T-cell (primary cell): ENCODE measurements around the gene SHANK1. TPM values are rescaled to one million over a fixed set of nuclear protein-coding genes. Genes with fewer than 3 reads are reported as not detected.

Source experiments
- ATAC-seq, 4 experiments: fragments of 200-7000 bp in 3 of 4; fragments of 150-1000 bp in 1 of 4; cut with Tn5 transposase; replicated peaks in 1 of 4; 1 replicate in 3 of 4; 2 replicates in 1 of 4; pipeline ENCODE4 v1.10.0; 2021; ENCODE audit warnings: moderate library complexity in 3 of 4, mild to moderate bottlenecking in 2 of 4, moderate number of reproducible peaks in 1 of 4
- CTCF ChIA-PET, 2 donors: fragments of 300-600 bp; sonication (Branson Sonifier 250); formaldehyde crosslinking; loops; one replicate each; lab custom pipeline; 2022; ENCODE audit warnings: antibody characterized with exemption in 2 of 2; lab: Charles Lee
- POLR2A ChIA-PET, 2 donors: fragments of 300-600 bp; sonication (Branson Sonifier 250); formaldehyde crosslinking; loops; one replicate each; lab custom pipeline; 2022; ENCODE audit warnings: antibody characterized with exemption in 2 of 2; lab: Charles Lee
- DNase-seq, 35 experiments: peaks; one replicate each; pipeline versions ENCODE4 v3.0.0 to v3.0.0-alpha.2; 2013 to 2023
- H3K27ac ChIP-seq: one replicate; pipeline ENCODE4 v1.5.1; 2013; ENCODE audit warnings: low read length
- H3K27me3 ChIP-seq, 2 experiments: replicated peaks in 1 of 2; 1 replicate in 1 of 2; 2 replicates in 1 of 2; pipeline versions ENCODE4 v1.6.1 to v1.7.0; 2013; ENCODE audit warnings: low read length in 1 of 2, mixed read lengths in 1 of 2; ENCODE audit not compliant: control insufficient read depth in 2 of 2, insufficient read depth in 2 of 2; ENCODE audit errors: extremely low read depth in 1 of 2
- H3K36me3 ChIP-seq, 2 donors: 1 replicate in 1 of 2; 2 replicates in 1 of 2; pipeline versions ENCODE4 v1.6.1 to v1.7.0; 2013; ENCODE audit warnings: low read length in 1 of 2; ENCODE audit not compliant: control insufficient read depth in 2 of 2, insufficient read depth in 1 of 2; ENCODE audit errors: extremely low read depth in 1 of 2
- H3K4me1 ChIP-seq, 2 experiments: 1 replicate in 1 of 2; 2 replicates in 1 of 2; pipeline versions ENCODE4 v1.6.1 to v1.7.0; 2013; ENCODE audit warnings: low read length in 2 of 2, mixed read lengths in 1 of 2; ENCODE audit not compliant: insufficient read depth in 2 of 2, control insufficient read depth in 1 of 2; ENCODE audit errors: extremely low read depth in 1 of 2
- H3K4me3 ChIP-seq, 2 donors: 1 replicate in 1 of 2; 2 replicates in 1 of 2; pipeline versions ENCODE4 v1.5.1 to v1.7.0; 2013; ENCODE audit warnings: mild to moderate bottlenecking in 2 of 2, low read length in 1 of 2, moderate library complexity in 1 of 2; ENCODE audit not compliant: control insufficient read depth in 1 of 2; ENCODE audit errors: extremely low read depth in 1 of 2
- H3K9me3 ChIP-seq: 2 replicates; pipeline ENCODE4 v1.7.0; 2013
- H3K27ac Mint-ChIP-seq, 2 donors: one replicate each; pipeline ENCODE4 v1.8.0; 2020 to 2021; ENCODE audit warnings: mild to moderate bottlenecking in 2 of 2, mixed read lengths in 2 of 2
- H3K27me3 Mint-ChIP-seq, 2 donors: one replicate each; pipeline ENCODE4 v1.8.0; 2021 to 2022; ENCODE audit warnings: mixed read lengths in 2 of 2
- H3K36me3 Mint-ChIP-seq: one replicate; pipeline ENCODE4 v1.8.0; 2021; ENCODE audit warnings: mixed read lengths
- H3K4me1 Mint-ChIP-seq, 3 donors: one replicate each; pipeline ENCODE4 v1.8.0; 2020 to 2022; ENCODE audit warnings: mixed read lengths in 3 of 3, mild to moderate bottlenecking in 1 of 3
- H3K4me3 Mint-ChIP-seq, 3 donors: one replicate each; pipeline ENCODE4 v1.8.0; 2020 to 2022; ENCODE audit warnings: mild to moderate bottlenecking in 3 of 3, mixed read lengths in 3 of 3, moderate library complexity in 3 of 3
- H3K9me3 Mint-ChIP-seq, 3 donors: one replicate each; pipeline ENCODE4 v1.8.0; 2020 to 2022; ENCODE audit warnings: mixed read lengths in 3 of 3
- WGBS: methylation state at CpG from one replicate; pipeline ENCODE4 v1.1.5; 2013; ENCODE audit warnings: missing lambda C conversion rate; ENCODE audit not compliant: insufficient coverage; 5-methylcytosine and 5-hydroxymethylcytosine counted together
- total RNA-seq, 35 experiments: library from RNA in 6 of 35; stranded (reverse) in 6 of 35; fragments of 120-200 nt in 1 of 35; gene quantifications; one replicate each; pipeline versions ENCODE4 v1.2.1 to v1.2.4 and lab custom pipeline; 2013 to 2026

The SHANK1 gene
- total RNA-seq, 5 donors from 2014 or later (not counting 1 experiment from before 2014, with no cell fraction given) = 0.06 to 3.3 (median 0.36) TPM

DNA sequence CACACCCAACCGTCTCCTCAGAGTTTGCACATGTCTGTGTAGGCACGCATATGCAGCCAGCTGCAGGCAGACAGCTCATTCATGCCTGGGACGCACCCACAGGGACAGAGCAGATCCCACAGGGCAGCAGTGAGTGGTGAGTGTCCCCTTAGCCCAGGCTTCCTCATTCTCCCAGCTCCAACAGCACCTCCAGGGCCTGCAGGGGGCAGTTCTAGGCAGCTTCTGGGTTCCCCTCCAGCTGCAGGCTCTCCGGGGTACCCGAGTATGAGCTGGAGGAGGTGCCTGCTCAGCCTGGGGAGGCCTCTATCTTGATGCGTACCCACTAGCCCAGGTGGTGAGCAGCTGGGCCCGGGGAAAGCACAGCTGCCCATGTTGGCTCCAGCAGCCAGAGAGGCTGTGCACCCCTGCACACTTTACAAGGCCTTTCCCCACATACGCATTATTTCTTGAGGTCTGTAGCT, 1.3 kb upstream of the SHANK1 start:
- no peaks in the 10 kb centered on the region for H3K9me3 Mint-ChIP-seq
- no peak overlapping the region for H3K27ac Mint-ChIP-seq
- H3K4me1 Mint-ChIP-seq = peaks cover 15 to 28% (median 24%) of the 10 kb centered on the region in 3 donors
- H3K27me3 ChIP-seq = peaks cover 4 to 88% of the 10 kb centered on the region in 2 experiments
- peak in 1 of 35 experiments; percentile 20 for DNase-seq
- no peaks in the 10 kb centered on the region for H3K36me3 Mint-ChIP-seq
- no peak overlapping the region for H3K4me3 ChIP-seq
- peaks cover 2 to 37% of the 10 kb centered on the region in 2 experiments for H3K4me1 ChIP-seq
- CTCF ChIA-PET = no interaction called here
- no peaks in the 10 kb centered on the region for H3K36me3 ChIP-seq
- 33% methylated on average over 6 of the region's 8 CpGs for WGBS
- peak overlapping the region in 2 of 3 donors; percentile 49 to 69 for H3K4me3 Mint-ChIP-seq
- H3K9me3 ChIP-seq = no peaks in the 10 kb centered on the region
- no peak overlapping the region for H3K27ac ChIP-seq
- no peak for ATAC-seq
- POLR2A ChIA-PET = no interaction called here
- H3K27me3 Mint-ChIP-seq = peaks cover 40 to 67% of the 10 kb centered on the region in 2 donors

DNA sequence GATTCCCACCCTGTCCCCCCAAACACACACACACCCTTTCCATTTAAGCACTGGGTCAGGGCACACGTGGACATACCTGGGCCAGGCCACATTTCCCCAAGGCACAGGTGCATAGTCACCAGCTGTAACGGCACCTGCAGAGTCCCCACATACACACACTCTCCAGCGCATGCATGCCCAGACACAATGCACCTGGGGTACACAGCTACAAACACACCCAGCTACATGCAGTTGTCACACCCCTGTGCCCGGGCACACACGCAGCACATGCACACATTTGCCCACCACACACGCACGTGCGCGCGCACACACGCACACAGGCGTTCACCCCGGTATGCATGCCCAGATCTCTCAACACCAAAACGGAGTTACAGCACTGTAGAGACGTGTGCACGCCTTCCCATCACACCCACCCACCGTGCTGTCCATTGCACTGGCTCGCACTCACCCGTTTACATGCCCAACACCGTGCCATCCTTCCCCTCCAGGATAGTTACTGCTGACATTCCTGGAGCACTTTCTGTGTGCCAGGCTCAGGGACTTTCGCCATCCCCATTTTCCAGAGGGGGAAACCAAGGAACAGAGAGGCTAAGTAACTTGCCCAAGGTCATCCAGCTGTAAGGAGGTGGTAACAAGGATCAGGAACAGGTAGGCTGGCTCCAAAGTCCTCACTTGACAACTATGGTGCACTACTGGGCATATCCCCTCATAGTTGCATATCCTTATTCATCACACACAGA, 749 bp upstream of the SHANK1 start:
- no peak overlapping the region for H3K27ac Mint-ChIP-seq
- peaks cover 46 to 67% of the 10 kb centered on the region in 2 donors for H3K27me3 Mint-ChIP-seq
- POLR2A ChIA-PET = no interaction called here
- peak overlapping the region; percentile 2 to 69 (median 49) for H3K4me3 Mint-ChIP-seq
- Histone ChIP-seq H3K27me3 (peaks cover 4 to 88% of the 10 kb centered on the region in 2 experiments), H3K4me1 (peaks cover 0 to 31% of the 10 kb centered on the region in 2 experiments), H3K36me3 (no peaks in the 10 kb centered on the region), H3K9me3 (no peaks in the 10 kb centered on the region), H3K4me3 (no peak overlapping the region), H3K27ac (no peak overlapping the region)
- WGBS = 78% methylated on average over 20 of the region's 21 CpGs
- no peaks in the 10 kb centered on the region for H3K36me3 Mint-ChIP-seq
- ATAC-seq (no peak), DNase-seq (no peak)
- CTCF ChIA-PET = no interaction called here
- H3K9me3 Mint-ChIP-seq = no peaks in the 10 kb centered on the region
- H3K4me1 Mint-ChIP-seq = peaks cover 10 to 24% (median 19%) of the 10 kb centered on the region in 3 donors

DNA sequence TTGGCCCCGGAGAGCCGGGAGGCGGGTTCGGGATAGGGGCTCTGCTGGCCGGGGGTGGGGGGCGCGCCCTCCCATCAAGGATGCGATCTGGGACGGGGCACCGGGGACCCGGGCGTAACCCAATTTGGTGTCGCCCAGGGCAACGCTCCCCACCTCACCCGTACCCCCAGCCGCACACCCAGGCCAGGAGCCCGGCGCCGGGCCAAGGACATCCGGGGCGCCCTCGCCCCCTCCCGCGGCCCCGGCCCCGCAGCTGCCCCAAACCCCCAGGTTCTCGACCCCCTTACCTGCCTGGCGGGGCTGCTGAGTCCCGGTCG, 525 bp downstream of the SHANK1 start:
- peaks cover 4 to 83% of the 10 kb centered on the region in 2 experiments for H3K27me3 ChIP-seq
- no peak for ATAC-seq
- Mint-ChIP-seq H3K4me1 (peaks cover 9 to 19% (median 15%) of the 10 kb centered on the region in 3 donors), H3K36me3 (no peaks in the 10 kb centered on the region), H3K27me3 (peaks cover 50 to 76% of the 10 kb centered on the region in 2 donors), H3K27ac (no peak overlapping the region), H3K9me3 (no peaks in the 10 kb centered on the region), H3K4me3 (peak overlapping the region in 1 of 3 donors; percentile 62)
- peaks cover 0 to 19% of the 10 kb centered on the region in 2 experiments for H3K4me1 ChIP-seq
- no peak overlapping the region for H3K4me3 ChIP-seq
- no peaks in the 10 kb centered on the region for H3K36me3 ChIP-seq
- H3K9me3 ChIP-seq = no peaks in the 10 kb centered on the region
- H3K27ac ChIP-seq = no peak overlapping the region
- ChIA-PET POLR2A (no interaction called here), CTCF (no interaction called here)
- WGBS = 4% methylated on average over 8 of the region's 30 CpGs
- no peak for DNase-seq

DNA sequence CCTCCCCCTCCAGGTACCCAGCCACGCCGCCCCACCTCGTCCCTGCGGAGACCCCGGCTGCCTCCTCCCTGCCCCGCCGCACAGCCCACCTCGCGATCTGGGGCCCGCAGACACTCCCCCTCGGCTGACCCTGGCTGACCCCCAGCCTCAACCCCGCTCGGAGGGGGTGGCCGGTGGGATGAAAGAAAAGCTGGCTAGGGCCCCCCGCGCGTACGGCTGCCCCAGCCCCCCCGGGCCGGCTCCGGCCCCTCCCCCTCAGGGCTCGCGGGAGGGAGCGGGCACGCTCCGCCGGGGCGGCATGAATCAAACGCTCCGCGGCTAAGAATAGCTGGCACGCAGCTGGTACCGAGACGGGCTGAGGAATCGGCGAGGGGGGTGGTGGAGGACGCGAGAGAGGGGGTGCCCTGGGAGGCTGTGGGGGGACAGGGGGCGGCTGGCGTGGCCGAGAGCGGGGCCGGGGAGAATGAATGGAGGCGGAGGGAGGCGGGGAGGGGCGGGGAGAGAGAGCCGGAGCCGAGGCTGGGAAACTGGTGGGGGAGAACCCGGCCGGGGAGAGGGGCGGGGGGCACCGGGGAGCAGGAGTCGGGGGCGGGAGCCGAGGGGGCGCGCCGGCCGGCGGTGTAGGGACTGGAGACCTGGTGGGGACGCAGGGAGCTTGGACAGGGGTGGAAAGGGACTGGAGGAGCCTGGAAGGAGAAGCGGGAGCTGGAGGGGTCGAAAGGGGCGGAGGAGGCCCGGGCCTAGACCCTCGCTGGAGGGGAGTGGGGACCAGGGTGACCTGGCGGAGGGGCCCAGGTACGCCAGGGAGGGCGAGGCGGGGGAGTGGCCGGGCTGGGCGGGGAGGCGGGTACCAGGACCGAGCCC, 1.1 kb downstream of the SHANK1 start:
- POLR2A ChIA-PET = no interaction called here
- Mint-ChIP-seq H3K36me3 (no peaks in the 10 kb centered on the region), H3K9me3 (no peaks in the 10 kb centered on the region), H3K4me3 (peak overlapping the region in 1 of 3 donors; percentile 62), H3K4me1 (peaks cover 11 to 16% (median 12%) of the 10 kb centered on the region in 3 donors), H3K27me3 (peaks cover 49 to 73% of the 10 kb centered on the region in 2 donors), H3K27ac (no peak overlapping the region)
- ATAC-seq (peak in 2 of 4 experiments; percentile 21 to 28), DNase-seq (peak in 1 of 35 experiments; percentile 19)
- H3K9me3 ChIP-seq = no peaks in the 10 kb centered on the region
- no peak overlapping the region for H3K27ac ChIP-seq
- H3K4me1 ChIP-seq = peaks cover 0 to 21% of the 10 kb centered on the region in 2 experiments
- WGBS = 2% methylated on average over 41 of the region's 74 CpGs
- H3K4me3 ChIP-seq = no peak overlapping the region
- H3K36me3 ChIP-seq = no peaks in the 10 kb centered on the region
- CTCF ChIA-PET = no interaction called here
- peaks cover 4 to 83% of the 10 kb centered on the region in 2 experiments for H3K27me3 ChIP-seq

DNA sequence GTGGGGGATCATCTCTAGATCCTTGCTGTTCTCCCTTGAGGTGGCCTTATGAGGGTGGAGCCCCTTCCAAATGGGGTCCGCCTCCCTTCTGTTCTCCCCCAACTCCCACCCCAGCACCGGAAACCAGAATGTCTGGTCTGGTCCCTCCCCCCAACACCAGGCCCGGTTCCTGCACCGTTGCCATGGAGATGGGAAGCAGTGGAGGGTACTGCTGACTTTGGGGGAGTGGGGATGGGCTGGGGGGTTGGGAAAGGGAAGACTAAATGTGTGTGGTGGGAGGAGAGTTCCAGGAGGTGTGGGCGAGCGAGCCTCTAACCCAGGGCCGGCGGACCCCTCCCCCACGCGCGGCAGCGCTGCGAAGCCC, 1.7 kb downstream of the SHANK1 start:
- no CpG with 5 or more reads among the region's 13 CpGs for WGBS
- POLR2A ChIA-PET = no interaction called here
- Mint-ChIP-seq H3K27ac (no peak overlapping the region), H3K4me3 (peak overlapping the region in 1 of 3 donors; percentile 64), H3K9me3 (no peaks in the 10 kb centered on the region), H3K27me3 (peaks cover 49 to 74% of the 10 kb centered on the region in 2 donors), H3K36me3 (no peaks in the 10 kb centered on the region), H3K4me1 (peaks cover 17 to 19% (median 18%) of the 10 kb centered on the region in 3 donors)
- Histone ChIP-seq H3K27ac (no peak overlapping the region), H3K27me3 (peaks cover 4 to 83% of the 10 kb centered on the region in 2 experiments), H3K36me3 (no peaks in the 10 kb centered on the region), H3K4me3 (no peak overlapping the region), H3K4me1 (peaks cover 0 to 27% of the 10 kb centered on the region in 2 experiments), H3K9me3 (no peaks in the 10 kb centered on the region)
- no peak for ATAC-seq
- CTCF ChIA-PET = no interaction called here
- no peak for DNase-seq

DNA sequence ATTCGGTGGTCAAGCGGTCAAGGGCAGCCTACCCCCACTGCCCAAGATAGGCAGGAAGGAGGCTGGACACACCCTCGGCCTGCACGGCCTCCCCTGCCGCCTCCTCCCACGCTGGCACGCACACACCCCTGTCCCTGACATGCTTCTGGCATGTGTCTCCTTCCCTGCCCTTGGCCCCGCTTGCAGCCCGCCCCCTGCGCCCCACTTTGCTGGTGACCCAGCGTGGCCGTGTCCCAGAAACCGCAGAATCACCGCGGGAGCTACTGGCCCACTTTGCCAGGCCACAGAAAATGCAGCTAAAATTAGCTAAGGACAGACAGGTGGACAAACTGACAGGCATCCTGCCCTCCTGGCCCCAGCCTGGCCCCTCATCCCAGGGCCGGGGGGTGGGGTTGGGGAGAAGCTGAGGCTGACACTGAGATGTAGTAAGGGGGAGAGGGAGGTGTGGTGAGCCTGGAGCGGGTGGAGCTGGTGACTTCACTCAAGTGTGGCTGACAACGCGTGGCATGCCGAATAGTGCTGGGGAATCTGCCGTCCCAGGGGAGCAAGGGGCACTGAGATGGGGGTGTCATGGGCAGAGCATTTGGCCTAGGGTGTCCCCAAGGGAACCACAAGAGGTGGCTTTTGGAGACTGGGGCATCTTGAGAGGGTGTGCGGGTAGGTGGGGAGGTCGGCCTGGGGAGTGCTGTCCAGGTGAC, 2.4 kb downstream of the SHANK1 start:
- H3K4me1 ChIP-seq = peaks cover 0 to 33% of the 10 kb centered on the region in 2 experiments
- no peaks in the 10 kb centered on the region for H3K36me3 ChIP-seq
- DNase-seq (no peak), ATAC-seq (no peak)
- Mint-ChIP-seq H3K4me1 (peaks cover 20 to 24% (median 21%) of the 10 kb centered on the region in 3 donors), H3K27ac (no peak overlapping the region), H3K9me3 (no peaks in the 10 kb centered on the region), H3K4me3 (peak overlapping the region in 2 of 3 donors; percentile 9 to 64), H3K36me3 (no peaks in the 10 kb centered on the region), H3K27me3 (peaks cover 50 to 74% of the 10 kb centered on the region in 2 donors)
- H3K27ac ChIP-seq = no peak overlapping the region
- WGBS = 78% methylated on average over 23 of the region's 23 CpGs
- CTCF ChIA-PET = no interaction called here
- POLR2A ChIA-PET = no interaction called here
- H3K9me3 ChIP-seq = no peaks in the 10 kb centered on the region
- peaks cover 4 to 83% of the 10 kb centered on the region in 2 experiments for H3K27me3 ChIP-seq
- H3K4me3 ChIP-seq = no peak overlapping the region
